ENCODE results near the gene BRD3OS.
A peak's percentile ranks its signal among the peaks of the same experiment; 100 is the strongest.

BRD3OS gene

GRCh38 chr9:133989625-133990365, 35.5 kb upstream of the BRD3OS start:
- no peak for DNase-seq (ENCODE audit: low spot score)
- TF ChIP-seq CTCF (IDR thresholded peaks at IDR 0.05; ENCODE audit: extremely low read depth, insufficient read depth, missing control alignments), result no peak
- in situ Hi-C loops (cut with MboI; ENCODE audit: low pct_unique_long_range_greater_than_20kb, low sequenced_read_pairs, unreplicated experiment), result loop anchor here (10.0 kb wide), 1 partner anchor 205 kb away; no protein-coding TSS in a partner anchor

- in situ Hi-C loops (cut with MboI; ENCODE audit: low pct_unique_long_range_greater_than_20kb, low sequenced_read_pairs, unreplicated experiment), result loop anchor here (10.0 kb wide), 1 partner anchor 206 kb away; no protein-coding TSS in a partner anchor
- DNase-seq (ENCODE audit: low spot score), result no peak
- TF ChIP-seq CTCF (IDR thresholded peaks at IDR 0.05; ENCODE audit: extremely low read depth, insufficient read depth, missing control alignments), result no peak
Observed at GRCh38 chr9:133990366-133991213, 34.7 kb upstream of the BRD3OS start.

- in situ Hi-C loops (cut with MboI; ENCODE audit: low pct_unique_long_range_greater_than_20kb, low sequenced_read_pairs, unreplicated experiment), result loop anchor here (10.0 kb wide), 1 partner anchor 207 kb away; no protein-coding TSS in a partner anchor
- DNase-seq (ENCODE audit: low spot score), result peak; percentile 52
- no peak for TF ChIP-seq CTCF (IDR thresholded peaks at IDR 0.05; ENCODE audit: extremely low read depth, insufficient read depth, missing control alignments)
Observed at GRCh38 chr9:133991214-133991921, 33.9 kb upstream of the BRD3OS start.

GRCh38 chr9:133991964-133992779, 33.1 kb upstream of the BRD3OS start, which contains the start of gene VAV2:
TSS of gene VAV2 (minus strand) at chr9:133992324. CDS start at chr9:133992278, 46 bp downstream.
- TF ChIP-seq CTCF (IDR thresholded peaks at IDR 0.05; ENCODE audit: extremely low read depth, insufficient read depth, missing control alignments), result no peak
- peak; percentile 86 for DNase-seq (ENCODE audit: low spot score)
- in situ Hi-C loops (cut with MboI; ENCODE audit: low pct_unique_long_range_greater_than_20kb, low sequenced_read_pairs, unreplicated experiment), result loop anchor here (10.0 kb wide), 1 partner anchor 207 kb away; no protein-coding TSS in a partner anchor

- peak; percentile 67 for TF ChIP-seq CTCF (IDR thresholded peaks at IDR 0.05; ENCODE audit: extremely low read depth, insufficient read depth, missing control alignments)
- DNase-seq (ENCODE audit: low spot score), result peak; percentile 92
- in situ Hi-C loops (cut with MboI; ENCODE audit: low pct_unique_long_range_greater_than_20kb, low sequenced_read_pairs, unreplicated experiment), result loop anchor here (10.0 kb wide), 1 partner anchor 208 kb away; no protein-coding TSS in a partner anchor
Observed at GRCh38 chr9:133992780-133993634, 32.3 kb upstream of the BRD3OS start.

Measured in GM13977 (cell line).